ENCODE results near the gene TEX36. TPM values are rescaled to one million over a fixed set of nuclear protein-coding genes. Genes with fewer than 3 reads are reported as not detected.

Gene TEX36
- total and polyA plus RNA-seq, 2 of the 13 experiments (the other 11 are each of a cell fraction or from before 2014, with no cell fraction given), result not detected

GRCh38 chr10:125711110-125711750 lies 28.3 kb upstream of the TEX36 start:
- H3K27me3 ChIP-seq (ENCODE audit: control insufficient read depth in 1 of 2, insufficient read depth in 2 of 2, low read length in 2 of 2), result no peaks in the 10 kb centered on the region; a peak in 2 of 5 replicates
- 48% methylated on average over 3 of the region's 3 CpGs for WGBS (ENCODE audit: low lambda C conversion rate)
- H3K4me2 ChIP-seq (ENCODE audit: low read depth, low read length), result no peak overlapping the region
- H3K4me3 ChIP-seq (replicated peaks in 1 of 3; ENCODE audit: insufficient read depth in 1 of 3, low read depth in 2 of 3, low read length in 3 of 3), result no peak overlapping the region
- H3K9me3 ChIP-seq (ENCODE audit: low read length), result no peaks in the 10 kb centered on the region
- no peak overlapping the region for H3K27ac ChIP-seq (ENCODE audit: extremely low read length, insufficient read depth, low read length)
- H4K20me1 ChIP-seq (ENCODE audit: insufficient read depth, low read length), result no peaks in the 10 kb centered on the region
- FAIRE-seq (no peak), ATAC-seq (no peak; the same call in 2 of the 3 replicates), DNase-seq (ENCODE audit: low spot score) (peak; percentile 30)
- H2AFZ ChIP-seq (ENCODE audit: low read length), result no peak overlapping the region
- no peak overlapping the region for H3K9ac ChIP-seq (ENCODE audit: insufficient read depth, low read depth, low read length)
- H3K36me3 ChIP-seq (replicated peaks in 1 of 2; ENCODE audit: control insufficient read depth in 1 of 2, insufficient read depth in 2 of 2, low read length in 2 of 2), result no peaks in the 10 kb centered on the region
- CTCF ChIA-PET (ENCODE audit: low intra/inter-chr PET ratio, low total read pairs), result no interaction called here
- in situ Hi-C loops (cut with HindIII; ENCODE audit: extremely low pct_ligation_motif_present, low pct_unique_long_range_greater_than_20kb) (no loop called here), intact Hi-C loops (cut with micrococcal nuclease; ENCODE audit: unreplicated experiment) (no loop called here)
- BruUV-seq (replicated peaks), result no TSS peak
- POLR2A ChIA-PET, result no interaction called here
- H3K79me2 ChIP-seq (ENCODE audit: insufficient read depth, low read length), result no peaks in the 10 kb centered on the region
- peaks cover 34% of the 10 kb centered on the region for H3K4me1 ChIP-seq (ENCODE audit: insufficient read depth, low read length)
- TF ChIP-seq ATAD3A (CRISPR knock-in tag; IDR thresholded peaks at IDR 0.05) (no peak), ZNF616 (CRISPR knock-in tag; IDR thresholded peaks at IDR 0.05; ENCODE audit: low read depth) (no peak), ZNF564 (CRISPR knock-in tag; IDR thresholded peaks at IDR 0.05) (peak; percentile 86), EED (CRISPR knock-in tag; IDR thresholded peaks at IDR 0.05) (no peak), SMAD3 (CRISPR knock-in tag; IDR thresholded peaks at IDR 0.05) (no peak), BATF2 (CRISPR knock-in tag; IDR thresholded peaks at IDR 0.05) (no peak), TFDP1 (CRISPR knock-in tag; IDR thresholded peaks at IDR 0.05; ENCODE audit: borderline replicate concordance) (no peak), ZNF281 (CRISPR knock-in tag; IDR thresholded peaks at IDR 0.05; ENCODE audit: borderline replicate concordance) (peak; percentile 76; the same call in 1 of the 2 replicates), SMARCC2 (IDR thresholded peaks at IDR 0.05) (no peak), ZNF891 (CRISPR knock-in tag; IDR thresholded peaks at IDR 0.05) (no peak), ETV6 (CRISPR knock-in tag; conservative IDR thresholded peaks at IDR 0.05) (no peak), ZC3H4 (CRISPR knock-in tag; IDR thresholded peaks at IDR 0.05; ENCODE audit: borderline replicate concordance) (no peak), IRX3 (CRISPR knock-in tag; IDR thresholded peaks at IDR 0.05; ENCODE audit: borderline replicate concordance, low read depth) (no peak), FOXJ3 (CRISPR knock-in tag; IDR thresholded peaks at IDR 0.05; ENCODE audit: borderline replicate concordance) (no peak), TBX2 (CRISPR knock-in tag; IDR thresholded peaks at IDR 0.05; ENCODE audit: borderline replicate concordance) (no peak), FOXM1 (CRISPR knock-in tag; IDR thresholded peaks at IDR 0.05) (no peak), ZSCAN29 (CRISPR knock-in tag; conservative IDR thresholded peaks at IDR 0.05) (no peak), FOXP4 (CRISPR knock-in tag; IDR thresholded peaks at IDR 0.05) (no peak), FOXC1 (CRISPR knock-in tag; IDR thresholded peaks at IDR 0.05; ENCODE audit: borderline replicate concordance) (no peak)

Measured in HepG2 (cell line).